Measurements from ENCODE around the gene RALGAPA2. TPM values are rescaled to one million over a fixed set of nuclear protein-coding genes. Genes with fewer than 3 reads are reported as not detected.

Gene RALGAPA2
- total RNA-seq, 4 donors from 2014 or later, result 18.4 to 27.4 (median 25.2) TPM

- no peak for ATAC-seq
- Histone ChIP-seq H3K4me3 (no peak overlapping the region), H3K27ac (no peak overlapping the region), H3K4me1 (no peaks in the 10 kb centered on the region), H3K9me3 (no peaks in the 10 kb centered on the region), H3K27me3 (no peaks in the 10 kb centered on the region), H3K36me3 (peaks cover 0 to 8% of the 10 kb centered on the region in 2 donors)
- no peak for TF ChIP-seq EP300 (IDR thresholded peaks at IDR 0.05)
- TF ChIP-seq, protein P1, sequence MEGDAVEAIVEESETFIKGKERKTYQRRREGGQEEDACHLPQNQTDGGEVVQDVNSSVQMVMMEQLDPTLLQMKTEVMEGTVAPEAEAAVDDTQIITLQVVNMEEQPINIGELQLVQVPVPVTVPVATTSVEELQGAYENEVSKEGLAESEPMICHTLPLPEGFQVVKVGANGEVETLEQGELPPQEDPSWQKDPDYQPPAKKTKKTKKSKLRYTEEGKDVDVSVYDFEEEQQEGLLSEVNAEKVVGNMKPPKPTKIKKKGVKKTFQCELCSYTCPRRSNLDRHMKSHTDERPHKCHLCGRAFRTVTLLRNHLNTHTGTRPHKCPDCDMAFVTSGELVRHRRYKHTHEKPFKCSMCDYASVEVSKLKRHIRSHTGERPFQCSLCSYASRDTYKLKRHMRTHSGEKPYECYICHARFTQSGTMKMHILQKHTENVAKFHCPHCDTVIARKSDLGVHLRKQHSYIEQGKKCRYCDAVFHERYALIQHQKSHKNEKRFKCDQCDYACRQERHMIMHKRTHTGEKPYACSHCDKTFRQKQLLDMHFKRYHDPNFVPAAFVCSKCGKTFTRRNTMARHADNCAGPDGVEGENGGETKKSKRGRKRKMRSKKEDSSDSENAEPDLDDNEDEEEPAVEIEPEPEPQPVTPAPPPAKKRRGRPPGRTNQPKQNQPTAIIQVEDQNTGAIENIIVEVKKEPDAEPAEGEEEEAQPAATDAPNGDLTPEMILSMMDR (IDR thresholded peaks at IDR 0.05), result no peak
- no peak for TF ChIP-seq POLR2AphosphoS5 (IDR thresholded peaks at IDR 0.05)
- TF ChIP-seq POLR2A (IDR thresholded peaks at IDR 0.05), result no peak
- WGBS, 2 donors (ENCODE audit: low coverage in 1 of 2), result 67 to 69% methylated on average over 4 of the region's 4 CpGs
Observed at GRCh38 chr20:20658871-20659431, 53.5 kb downstream of the RALGAPA2 start.

- H3K4me3 ChIP-seq, result no peak overlapping the region
- H3K4me1 ChIP-seq, result no peaks in the 10 kb centered on the region
- no peaks in the 10 kb centered on the region for H3K27me3 ChIP-seq
- H3K36me3 ChIP-seq, result peaks cover 0 to 8% of the 10 kb centered on the region in 2 donors
- no peaks in the 10 kb centered on the region for H3K9me3 ChIP-seq
- ATAC-seq, result no peak
- TF ChIP-seq, protein P1 (IDR thresholded peaks at IDR 0.05), result no peak
- TF ChIP-seq EP300 (IDR thresholded peaks at IDR 0.05), result no peak
- TF ChIP-seq POLR2A (IDR thresholded peaks at IDR 0.05), result no peak
- no peak for TF ChIP-seq POLR2AphosphoS5 (IDR thresholded peaks at IDR 0.05)
- no peak overlapping the region for H3K27ac ChIP-seq
Observed at GRCh38 chr20:20658123-20658522, 54.3 kb downstream of the RALGAPA2 start.

GRCh38 chr20:20657092-20657491 lies 55.4 kb downstream of the RALGAPA2 start:
- TF ChIP-seq POLR2AphosphoS5 (IDR thresholded peaks at IDR 0.05) (no peak), EP300 (IDR thresholded peaks at IDR 0.05) (no peak), POLR2A (IDR thresholded peaks at IDR 0.05) (no peak)
- TF ChIP-seq, protein P1 (IDR thresholded peaks at IDR 0.05), result no peak
- ATAC-seq, result no peak
- no peaks in the 10 kb centered on the region for H3K4me1 ChIP-seq
- no peak overlapping the region for H3K27ac ChIP-seq
- WGBS, 2 donors (ENCODE audit: low coverage in 1 of 2), result 95 to 100% methylated on average over 4 to 6 of the region's 6 CpGs
- no peak overlapping the region for H3K4me3 ChIP-seq
- H3K9me3 ChIP-seq, result no peaks in the 10 kb centered on the region
- peaks cover 0 to 16% of the 10 kb centered on the region in 2 donors for H3K36me3 ChIP-seq
- no peaks in the 10 kb centered on the region for H3K27me3 ChIP-seq

GRCh38 chr20:20655883-20656282 lies 56.6 kb downstream of the RALGAPA2 start:
- 75 to 87% methylated on average over 5 of the region's 5 CpGs for WGBS, 2 donors (ENCODE audit: low coverage in 1 of 2)
- H3K36me3 ChIP-seq, result peaks cover 0 to 18% of the 10 kb centered on the region in 2 donors
- no peak overlapping the region for H3K4me3 ChIP-seq
- H3K4me1 ChIP-seq, result no peaks in the 10 kb centered on the region
- no peaks in the 10 kb centered on the region for H3K27me3 ChIP-seq
- H3K9me3 ChIP-seq, result no peaks in the 10 kb centered on the region
- TF ChIP-seq POLR2A (IDR thresholded peaks at IDR 0.05) (no peak), POLR2AphosphoS5 (IDR thresholded peaks at IDR 0.05) (no peak), EP300 (IDR thresholded peaks at IDR 0.05) (no peak)
- TF ChIP-seq, protein P1 (IDR thresholded peaks at IDR 0.05), result no peak
- H3K27ac ChIP-seq, result no peak overlapping the region
- ATAC-seq, result no peak

- H3K27me3 ChIP-seq, result no peaks in the 10 kb centered on the region
- no peak overlapping the region for H3K27ac ChIP-seq
- TF ChIP-seq, protein P1 (IDR thresholded peaks at IDR 0.05), result no peak
- TF ChIP-seq POLR2AphosphoS5 (IDR thresholded peaks at IDR 0.05) (no peak), EP300 (IDR thresholded peaks at IDR 0.05) (no peak), POLR2A (IDR thresholded peaks at IDR 0.05) (no peak)
- no peak for ATAC-seq
- H3K36me3 ChIP-seq, result peaks cover 0 to 18% of the 10 kb centered on the region in 2 donors
- H3K9me3 ChIP-seq, result no peaks in the 10 kb centered on the region
- 82 to 91% methylated on average over 4 of the region's 4 CpGs for WGBS, 2 donors (ENCODE audit: low coverage in 1 of 2)
- H3K4me3 ChIP-seq, result no peak overlapping the region
- no peaks in the 10 kb centered on the region for H3K4me1 ChIP-seq
Observed at GRCh38 chr20:20649945-20650344, 62.5 kb downstream of the RALGAPA2 start.
